Glomerular endothelial cell (primary cell): ENCODE data around the gene PDGFD. TPM values are rescaled to one million over a fixed set of nuclear protein-coding genes. Genes with fewer than 3 reads are reported as not detected.

Experiments used
- total RNA-seq: library from RNA; depleted of rRNA; stranded (reverse); fragments of >200 nt; gene quantifications from 2 replicates; pipeline ENCODE4 v1.2.3, GENCODE V29; 2015

PDGFD gene
- total RNA-seq, 1 donor from 2014 or later, result 21.4 TPM

Other genes with a start within 250 kb of the PDGFD start
- gene DDI1, start 127.5 kb downstream of the PDGFD start, total RNA-seq, result not detected in 2 replicates